GM19395 (cell line): ENCODE data around the gene PEX6.
"Not testable (repeated sequence)": the region's sequence is repeated elsewhere in the genome, so short reads cannot be mapped to it uniquely, and the experiment has no call there.

Source experiments
- ATAC-seq: cut with Tn5 transposase; IDR thresholded peaks from one replicate; pipeline ENCODE4 v1.9.1; 2021; ENCODE audit warnings: mild to moderate bottlenecking, moderate library complexity; ENCODE audit not compliant: unreplicated experiment

Gene PEX6

DNA sequence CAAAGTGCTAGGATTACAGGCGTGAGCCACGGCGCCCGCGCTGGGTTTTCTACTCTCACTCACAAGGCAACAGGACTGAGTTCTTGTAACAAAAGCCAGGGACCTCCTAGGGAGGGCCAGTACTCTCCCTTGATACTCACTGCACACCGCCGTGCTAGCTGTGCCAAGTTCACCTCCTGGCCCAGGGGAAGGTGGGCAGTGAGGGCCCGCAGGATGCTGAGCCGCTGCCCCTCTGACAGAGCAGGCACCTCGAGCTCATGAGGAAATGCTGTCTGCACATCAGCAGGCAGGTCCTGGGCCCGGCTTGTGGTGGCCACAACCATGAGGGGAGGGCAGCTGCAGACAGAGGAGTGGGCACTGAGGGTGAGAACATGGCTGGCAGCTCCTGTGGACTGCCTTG is 11.8 kb downstream of the PEX6 start:
- ATAC-seq: no peak

DNA sequence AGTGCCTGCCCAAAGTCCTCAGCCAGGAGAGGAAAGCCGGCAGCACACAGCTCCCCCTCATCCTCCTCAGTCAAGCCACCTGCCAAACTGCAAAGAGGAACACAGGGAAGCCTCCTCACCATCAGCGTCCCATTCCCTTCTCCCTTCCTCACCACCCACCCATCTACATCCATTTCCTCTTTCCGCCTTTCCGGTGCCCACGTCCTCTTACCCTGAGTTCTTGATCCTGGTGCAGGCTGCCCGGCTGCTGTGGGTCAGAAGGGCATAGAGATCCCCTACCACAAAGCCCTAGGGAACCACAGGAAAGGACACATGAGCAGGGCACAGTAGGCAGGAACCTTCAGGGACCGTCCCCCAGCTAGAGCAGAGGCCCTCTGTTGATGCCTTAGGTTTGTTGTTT is 12.4 kb downstream of the PEX6 start:
- ATAC-seq: no peak

DNA sequence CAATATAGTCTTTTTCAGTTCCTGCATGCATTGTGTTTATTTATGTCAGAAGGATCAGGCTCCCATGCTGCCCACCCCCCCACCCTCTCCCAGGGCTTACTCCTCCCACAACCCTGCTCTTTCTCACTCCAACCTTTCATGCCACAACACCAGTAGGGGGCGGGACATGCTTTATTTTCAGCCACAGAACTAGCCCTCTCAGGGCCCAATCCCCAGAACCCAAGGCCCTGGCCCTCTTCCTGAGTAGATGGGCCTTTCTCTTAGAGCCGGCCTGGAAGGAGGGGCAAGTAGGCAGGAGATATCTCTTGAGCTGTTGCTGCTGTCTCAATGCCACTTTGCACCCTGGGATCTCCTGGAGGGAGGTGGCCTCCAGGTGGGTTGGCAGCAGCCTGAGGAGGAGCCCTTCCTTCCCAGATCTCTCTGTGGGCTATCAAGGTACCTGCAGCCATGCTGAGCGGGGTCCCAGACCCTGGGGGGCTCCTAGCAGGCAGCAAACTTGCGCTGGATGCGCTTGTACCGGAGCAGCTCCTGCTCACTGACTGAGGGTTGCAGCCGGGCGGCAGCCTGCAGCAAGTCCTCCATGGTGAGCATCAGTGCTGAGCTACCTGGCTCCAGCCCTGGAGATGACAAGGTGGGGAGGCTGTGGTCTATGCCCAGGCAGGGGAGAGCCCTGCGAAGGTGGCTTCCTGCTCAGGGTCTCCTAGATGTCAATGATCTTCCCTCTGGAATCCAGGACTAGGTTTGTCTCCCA is 15.0 kb downstream of the PEX6 start:
- ATAC-seq: no peak

DNA sequence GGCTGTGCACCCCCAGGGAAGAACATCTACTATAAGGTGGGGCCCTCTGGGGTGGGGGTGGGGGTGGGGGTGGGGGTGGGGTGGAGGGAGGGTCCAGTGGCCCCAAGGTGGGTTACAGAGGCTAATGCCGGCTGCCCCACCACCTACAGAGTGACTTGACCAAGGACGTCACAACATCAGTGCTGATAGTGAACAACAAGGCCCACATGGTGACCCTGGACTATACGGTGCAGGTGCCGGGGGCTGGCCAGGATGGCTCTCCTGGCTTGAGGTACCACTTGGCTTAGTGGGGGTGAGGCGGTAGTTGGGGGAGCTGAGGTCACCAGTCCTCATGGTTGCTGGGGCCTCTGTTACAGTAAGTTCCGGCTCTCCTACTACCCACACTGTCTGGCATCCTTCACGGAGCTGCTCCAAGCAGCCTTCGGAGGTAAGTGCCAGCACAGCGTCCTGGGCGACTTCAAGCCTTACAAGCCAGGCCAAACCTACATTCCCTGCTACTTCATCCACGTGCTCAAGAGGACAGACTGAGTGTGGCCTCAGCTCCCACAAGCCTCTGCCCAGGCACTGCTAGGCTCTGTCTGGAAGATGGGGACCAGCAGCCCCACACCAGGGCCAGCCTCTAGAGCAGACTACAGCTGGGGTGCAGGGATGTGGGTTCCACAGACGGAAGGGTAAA is 15.7 kb downstream of the PEX6 start:
- no peak for ATAC-seq

DNA sequence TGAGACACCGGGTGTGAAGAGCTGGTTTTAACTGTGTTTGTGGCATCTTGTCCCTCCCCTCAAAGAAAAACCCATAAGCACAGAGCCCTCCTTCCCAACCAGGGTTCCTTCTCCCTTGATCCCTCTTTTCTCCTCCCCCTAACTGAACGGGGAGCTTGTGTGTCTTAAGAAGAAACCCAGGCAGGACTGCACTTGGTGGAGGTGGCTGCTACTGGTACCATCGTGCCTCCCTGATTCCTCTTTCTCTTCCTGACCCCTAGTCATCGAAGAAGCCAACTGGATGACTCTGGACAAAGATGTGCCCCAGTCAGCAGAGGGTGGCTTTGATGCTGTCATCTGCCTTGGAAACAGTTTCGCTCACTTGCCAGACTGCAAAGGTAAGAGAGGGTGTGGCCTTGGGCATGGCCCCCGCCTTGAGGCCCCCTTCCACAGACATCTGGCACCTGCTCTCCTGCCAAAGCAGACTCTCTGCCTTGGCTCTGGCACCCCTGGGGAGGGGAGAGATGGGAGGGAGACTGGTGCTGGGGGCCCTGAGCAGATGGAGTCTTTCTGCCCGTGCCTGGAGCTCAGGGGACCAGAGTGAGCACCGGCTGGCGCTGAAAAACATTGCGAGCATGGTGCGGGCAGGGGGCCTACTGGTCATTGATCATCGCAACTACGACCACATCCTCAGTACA is 16.3 kb downstream of the PEX6 start:
- ATAC-seq: no peak

DNA sequence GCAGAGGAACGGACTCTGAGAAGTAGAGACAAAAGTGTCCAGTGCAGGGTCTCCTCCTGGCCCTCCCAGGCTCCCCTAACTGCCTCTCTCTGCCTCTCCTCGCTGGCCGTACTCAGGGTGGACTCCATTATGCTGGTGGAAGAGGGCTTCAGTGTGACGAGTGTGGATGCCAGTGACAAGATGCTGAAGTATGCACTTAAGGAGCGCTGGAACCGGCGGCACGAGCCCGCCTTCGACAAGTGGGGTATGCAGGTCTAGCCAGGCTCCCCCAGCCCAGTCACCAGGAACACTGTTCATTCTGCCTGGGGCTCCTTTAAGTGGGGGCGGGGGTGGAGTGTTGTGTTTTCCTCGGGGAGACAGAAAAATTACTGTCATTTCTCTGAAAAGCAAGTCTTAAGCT is 16.9 kb downstream of the PEX6 start:
- ATAC-seq: no peak

DNA sequence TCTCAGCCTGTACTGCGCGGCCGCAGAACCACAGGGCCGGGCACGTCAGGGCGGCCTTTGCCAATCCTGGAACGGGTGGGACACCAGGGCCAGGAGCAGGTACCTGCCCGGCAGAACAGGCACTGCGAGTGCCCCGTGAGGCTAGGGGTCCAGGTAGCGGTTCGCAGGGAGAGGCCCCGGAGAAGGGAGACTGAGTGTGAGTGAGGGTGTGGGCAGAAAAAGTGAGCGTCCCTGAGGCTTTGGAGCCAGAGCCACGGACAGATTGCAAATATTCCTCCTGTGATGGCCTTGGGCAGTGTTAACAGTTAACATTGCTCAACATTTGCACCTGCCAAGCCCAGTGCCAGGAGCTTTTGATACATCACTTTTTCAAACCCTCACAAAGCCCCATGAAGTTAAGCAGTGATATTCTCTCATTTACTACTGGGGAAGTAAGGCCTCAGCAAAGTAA is 17.9 kb downstream of the PEX6 start:
- ATAC-seq: no peak

DNA sequence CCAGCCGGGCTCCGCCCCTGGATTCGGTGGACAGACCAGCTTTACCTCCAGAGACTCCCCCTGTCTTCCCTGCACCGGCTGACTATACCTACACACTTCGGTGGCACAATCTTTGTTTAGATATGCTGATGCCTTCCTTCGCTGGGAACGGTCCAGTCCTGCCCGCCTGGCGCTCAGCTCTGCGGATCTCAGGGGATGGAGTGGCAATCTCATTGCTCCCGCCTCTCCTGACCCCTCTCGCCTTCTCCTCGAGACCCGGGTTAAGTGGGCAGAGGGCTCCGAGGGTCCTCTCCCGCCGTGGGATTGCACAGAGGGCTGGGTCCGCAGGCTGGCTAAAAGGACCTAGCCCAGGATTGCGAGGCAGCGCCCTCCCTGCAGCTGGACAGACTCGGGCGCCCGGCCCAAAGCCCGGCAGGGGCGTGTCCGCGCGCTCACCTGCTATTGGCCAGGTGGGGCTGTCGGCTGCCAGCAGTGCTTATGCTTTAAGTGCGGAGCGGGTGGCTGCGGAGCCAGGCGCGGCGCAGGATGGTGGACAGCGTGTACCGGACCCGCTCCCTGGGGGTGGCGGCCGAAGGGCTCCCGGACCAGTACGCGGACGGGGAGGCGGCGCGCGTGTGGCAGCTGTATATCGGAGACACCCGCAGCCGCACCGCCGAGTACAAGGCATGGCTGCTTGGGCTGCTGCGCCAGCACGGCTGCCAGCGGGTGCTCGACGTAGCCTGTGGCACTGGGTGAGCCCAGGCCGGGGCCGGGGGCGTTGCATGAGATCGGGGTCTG is 18.6 kb downstream of the PEX6 start, which contains the start of gene GNMT:
TSS of gene GNMT (plus strand) at position 512 of the 777 bp plus-strand sequence. CDS start at position 526, 14 bp downstream.
- no peak for ATAC-seq

DNA sequence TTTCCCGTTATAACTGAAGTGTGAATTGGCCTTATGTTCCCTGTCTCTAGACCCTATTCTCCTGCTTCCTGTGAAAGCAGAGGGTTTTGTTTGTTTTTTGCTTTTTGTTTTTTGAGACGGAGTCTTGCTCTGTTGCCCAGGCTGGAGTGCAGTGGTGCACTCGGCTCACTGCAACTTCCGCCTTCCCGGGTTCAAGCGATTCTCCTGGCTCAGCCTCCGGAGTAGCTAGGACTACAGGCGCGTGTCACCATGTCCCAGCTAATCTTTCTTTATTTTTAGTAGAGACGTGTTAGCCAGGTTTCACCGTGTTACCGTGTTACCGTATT is 19.1 kb downstream of the PEX6 start:
- no peak for ATAC-seq

DNA sequence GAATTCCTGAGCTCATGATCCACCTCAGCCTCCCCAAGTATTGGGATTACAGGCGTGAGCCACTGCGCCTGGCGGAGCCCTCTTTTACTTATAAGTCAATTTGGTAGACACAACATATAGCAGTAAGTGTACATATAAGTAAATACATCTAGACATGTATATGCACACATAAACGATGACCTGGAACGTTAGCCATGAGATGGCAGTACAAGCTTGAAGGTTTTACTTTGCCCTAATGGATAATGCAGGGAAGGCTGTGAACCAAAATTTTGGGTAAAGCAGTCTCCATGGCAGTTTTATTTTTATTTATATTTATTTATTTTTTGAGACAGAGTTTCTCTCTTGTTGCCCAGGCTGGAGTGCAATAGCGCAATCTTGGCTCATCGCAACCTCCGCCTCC is 20.9 kb downstream of the PEX6 start:
- ATAC-seq: no peak

DNA sequence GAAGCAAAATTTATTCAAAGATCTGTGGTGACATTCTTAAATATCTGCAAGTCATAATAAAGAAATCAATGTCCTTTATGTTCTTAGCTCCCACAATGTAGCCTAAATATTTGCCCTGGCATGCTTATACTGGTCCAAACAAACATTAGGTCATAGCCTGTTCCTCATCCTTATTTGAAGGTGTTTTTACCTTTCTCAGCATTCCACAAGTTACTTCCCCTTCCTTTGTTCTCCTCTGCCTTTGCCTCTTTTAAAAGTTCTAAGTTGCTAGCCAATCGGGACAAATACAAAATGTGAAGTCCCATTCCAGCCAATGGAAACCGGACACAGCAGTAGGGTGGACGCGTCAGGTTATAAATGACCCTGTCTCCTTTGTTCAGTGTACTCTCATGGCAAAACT is 24.6 kb downstream of the PEX6 start:
- ATAC-seq: not testable (repeated sequence)

DNA sequence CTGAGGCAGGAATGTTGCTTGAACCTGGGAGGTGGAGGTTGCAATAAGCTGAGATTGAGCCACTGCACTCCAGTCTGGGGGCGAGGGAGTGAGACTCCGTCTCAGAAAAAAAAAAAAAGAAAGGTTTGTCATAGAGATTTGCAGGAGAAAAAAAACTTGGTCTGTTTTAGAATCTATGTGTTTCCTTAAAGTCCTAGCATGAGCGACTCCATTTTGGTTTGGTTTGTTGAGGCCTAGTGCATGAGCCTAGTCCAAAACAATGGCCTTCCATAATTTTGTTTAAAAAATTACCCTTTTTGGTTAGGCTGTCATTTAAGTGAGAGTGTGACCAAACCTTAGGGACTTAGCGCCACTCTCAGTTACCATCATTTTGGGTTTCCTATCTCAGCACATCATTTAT is 26.6 kb downstream of the PEX6 start:
- ATAC-seq: no peak

DNA sequence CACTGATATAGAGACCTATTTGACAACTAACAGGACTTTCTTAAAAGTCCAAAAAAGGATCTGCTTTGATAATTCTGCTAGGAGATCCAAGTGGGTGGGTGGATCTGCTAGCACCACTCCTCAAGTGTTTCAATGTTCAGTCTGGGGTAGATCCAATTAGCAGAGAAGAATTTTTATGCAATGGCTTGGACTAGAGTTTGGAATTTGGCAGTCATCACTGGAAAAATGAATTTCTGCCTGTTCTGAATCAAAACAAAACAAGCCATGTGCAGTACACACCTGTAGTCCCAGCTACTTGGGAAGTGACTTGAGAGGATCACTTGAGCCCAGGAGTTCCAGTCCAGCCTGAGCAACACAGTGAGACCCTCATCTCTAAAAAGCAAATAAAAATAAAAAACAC is 31.0 kb downstream of the PEX6 start:
- no peak for ATAC-seq

DNA sequence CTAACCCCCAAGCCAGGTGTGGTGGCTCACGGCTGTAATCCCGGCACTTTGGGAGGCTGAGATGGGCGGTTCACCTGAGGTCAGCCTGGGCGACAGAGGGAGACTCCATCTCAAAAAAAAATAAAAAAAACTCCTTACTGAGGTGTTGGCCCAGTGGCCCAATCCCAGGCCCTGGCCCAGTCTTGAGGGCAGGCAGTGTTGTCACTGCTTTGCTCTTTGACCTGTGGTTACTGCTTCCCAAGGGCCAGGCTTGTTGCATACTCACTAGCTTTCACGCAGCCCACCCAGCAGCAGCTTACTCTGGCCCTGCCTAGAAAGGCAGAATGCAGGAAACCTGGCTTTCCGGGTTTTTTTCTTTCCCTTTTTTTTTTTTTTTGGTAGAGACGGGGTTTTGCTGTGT is 36.5 kb downstream of the PEX6 start:
- ATAC-seq: no peak

DNA sequence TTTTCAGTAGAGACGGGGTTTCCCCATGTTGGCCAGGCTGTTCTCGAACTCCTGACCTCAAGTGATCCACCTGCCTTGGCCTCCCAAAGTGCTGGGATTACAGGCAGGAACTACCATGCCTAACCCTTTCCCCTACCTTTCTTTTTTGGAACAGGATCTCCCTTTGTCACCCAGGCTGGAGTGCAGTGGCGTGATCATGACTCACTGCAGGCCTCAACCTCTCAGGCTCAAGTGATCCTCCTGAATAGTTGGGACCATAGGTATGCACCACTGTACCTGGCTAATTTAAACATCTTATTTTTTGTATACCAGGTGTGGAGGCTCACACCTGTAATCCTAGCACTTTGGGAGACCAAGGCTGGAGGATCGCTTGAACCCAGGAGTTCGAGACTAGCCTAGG is 37.6 kb downstream of the PEX6 start:
- ATAC-seq: not testable (repeated sequence)

DNA sequence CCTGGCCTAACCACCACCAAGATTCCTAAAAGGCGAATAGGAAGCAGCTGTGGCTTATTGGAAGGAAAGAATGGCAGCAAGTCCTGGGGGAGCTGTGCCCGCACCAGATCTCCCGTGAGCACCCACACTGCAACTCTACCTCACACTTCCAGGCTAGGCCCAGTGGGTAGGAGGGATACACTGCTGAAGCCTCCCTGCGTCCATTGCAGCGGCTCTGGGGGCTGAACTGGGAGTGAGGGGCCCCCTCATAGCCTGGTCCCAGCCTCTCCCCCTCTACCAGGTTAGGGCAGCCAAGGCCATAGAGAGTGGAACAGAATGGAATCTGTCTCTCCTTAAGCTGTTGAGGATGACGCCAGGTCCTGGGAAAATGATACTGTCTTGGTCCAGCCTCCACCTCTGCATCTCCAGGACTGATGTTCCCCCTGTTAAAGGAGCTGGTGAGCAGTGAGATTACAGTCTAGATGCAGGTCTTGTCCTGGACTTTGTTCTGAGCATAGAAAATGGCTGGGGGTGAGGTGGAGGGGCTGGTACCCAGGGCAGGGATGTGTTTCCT is 38.4 kb downstream of the PEX6 start:
- no peak for ATAC-seq

DNA sequence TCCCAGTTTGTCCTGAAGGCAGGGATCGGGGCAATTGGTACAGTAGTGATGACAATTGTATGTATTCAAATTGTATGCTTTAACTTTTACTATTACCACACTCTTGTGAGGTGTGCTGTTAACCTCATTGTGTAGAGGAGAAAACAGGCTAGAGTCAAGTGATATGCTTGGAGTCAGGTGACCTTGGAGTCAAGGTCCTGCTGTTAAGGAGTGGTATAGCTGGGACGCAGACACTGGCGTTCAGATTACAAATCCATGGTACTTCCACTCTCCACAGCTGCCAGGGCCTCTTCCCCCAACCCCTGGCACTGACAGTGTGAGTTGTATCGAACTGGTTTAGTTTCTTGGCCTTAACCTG is 39.2 kb downstream of the PEX6 start:
- ATAC-seq: no peak

DNA sequence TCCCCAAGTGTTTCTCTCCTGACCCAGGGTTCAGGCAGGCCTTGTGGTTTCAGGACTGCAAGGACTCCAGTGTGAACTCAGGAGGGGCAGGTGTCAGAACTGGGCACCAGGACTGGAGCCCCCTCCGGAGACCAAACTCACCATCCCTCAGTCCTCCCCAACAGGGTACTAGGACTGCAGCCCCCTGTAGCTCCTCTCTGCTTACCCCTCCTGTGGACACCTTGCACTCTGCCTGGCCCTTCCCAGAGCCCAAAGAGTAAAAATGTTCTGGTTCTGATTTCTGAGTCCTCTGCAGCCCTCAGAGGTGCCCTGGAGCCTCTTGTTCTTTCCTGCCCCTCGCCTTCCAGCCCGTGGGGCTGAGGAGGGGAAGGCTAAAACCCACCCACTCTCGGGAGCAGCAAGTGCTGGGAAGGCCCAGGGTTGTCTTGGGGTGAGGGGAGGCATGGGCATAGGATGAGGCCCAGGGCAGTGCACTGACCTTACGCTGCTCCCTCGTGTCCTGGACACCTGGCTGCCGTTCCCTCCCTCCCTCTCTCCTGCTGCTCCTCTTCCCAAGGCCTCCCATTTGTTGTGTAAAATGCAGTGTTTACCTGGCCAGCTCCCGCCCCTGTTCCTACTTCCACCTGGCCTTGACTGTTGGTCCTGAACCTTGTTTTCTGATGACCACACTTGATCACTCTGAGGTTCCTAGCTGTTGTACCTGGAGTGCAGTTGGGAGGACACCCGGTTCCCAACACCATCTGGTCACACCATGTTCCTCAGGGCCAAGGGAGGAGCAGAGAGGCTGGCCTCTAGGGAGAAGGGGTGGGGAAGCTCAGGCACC is 39.8 kb downstream of the PEX6 start:
- ATAC-seq: no peak

DNA sequence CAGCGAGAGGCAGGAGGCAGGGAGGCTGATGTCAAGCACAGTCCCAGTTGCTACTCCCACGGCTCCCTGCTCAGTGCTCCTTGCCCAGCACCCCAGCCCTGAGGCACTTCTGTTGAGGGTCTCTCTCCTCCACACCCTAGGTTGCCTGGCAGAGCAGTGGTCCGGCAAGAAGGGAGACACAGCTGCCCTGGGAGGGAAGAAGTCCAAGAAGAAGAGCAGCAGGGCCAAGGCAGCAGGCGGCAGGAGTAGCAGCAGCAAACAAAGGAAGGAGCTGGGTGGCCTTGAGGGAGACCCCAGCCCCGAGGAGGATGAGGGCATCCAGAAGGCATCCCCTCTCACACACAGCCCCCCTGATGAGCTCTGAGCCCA is 40.6 kb downstream of the PEX6 start:
- ATAC-seq: no peak
